ENCODE results near the gene CGNL1. TPM values are rescaled to one million over a fixed set of nuclear protein-coding genes. Genes with fewer than 3 reads are reported as not detected.

Gene CGNL1
- total and polyA plus RNA-seq, 8 donors: 26.5 to 68.1 (median 34.5) TPM

- Histone ChIP-seq H3K27ac (no peak overlapping the region), H3K4me3 (no peak overlapping the region), H3K4me1 (peaks cover 2 to 7% of the 10 kb centered on the region in 2 donors), H3K36me3 (no peaks in the 10 kb centered on the region), H3K27me3 (no peaks in the 10 kb centered on the region), H3K9me3 (no peaks in the 10 kb centered on the region)
- TF ChIP-seq, protein P1, sequence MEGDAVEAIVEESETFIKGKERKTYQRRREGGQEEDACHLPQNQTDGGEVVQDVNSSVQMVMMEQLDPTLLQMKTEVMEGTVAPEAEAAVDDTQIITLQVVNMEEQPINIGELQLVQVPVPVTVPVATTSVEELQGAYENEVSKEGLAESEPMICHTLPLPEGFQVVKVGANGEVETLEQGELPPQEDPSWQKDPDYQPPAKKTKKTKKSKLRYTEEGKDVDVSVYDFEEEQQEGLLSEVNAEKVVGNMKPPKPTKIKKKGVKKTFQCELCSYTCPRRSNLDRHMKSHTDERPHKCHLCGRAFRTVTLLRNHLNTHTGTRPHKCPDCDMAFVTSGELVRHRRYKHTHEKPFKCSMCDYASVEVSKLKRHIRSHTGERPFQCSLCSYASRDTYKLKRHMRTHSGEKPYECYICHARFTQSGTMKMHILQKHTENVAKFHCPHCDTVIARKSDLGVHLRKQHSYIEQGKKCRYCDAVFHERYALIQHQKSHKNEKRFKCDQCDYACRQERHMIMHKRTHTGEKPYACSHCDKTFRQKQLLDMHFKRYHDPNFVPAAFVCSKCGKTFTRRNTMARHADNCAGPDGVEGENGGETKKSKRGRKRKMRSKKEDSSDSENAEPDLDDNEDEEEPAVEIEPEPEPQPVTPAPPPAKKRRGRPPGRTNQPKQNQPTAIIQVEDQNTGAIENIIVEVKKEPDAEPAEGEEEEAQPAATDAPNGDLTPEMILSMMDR (IDR thresholded peaks at IDR 0.05): peak; percentile 80 to 83
- peak; percentile 86 for ATAC-seq
- peak in 2 of 4 donors; percentile 38 to 60 for DNase-seq
- intact Hi-C loops (cut with DNase I): no loop called here
These were observed 183.6 kb downstream of the CGNL1 start for GRCh38 chr15:57559875-57560274.

GRCh38 chr15:57561041-57561711, 184.9 kb downstream of the CGNL1 start:
- no peak overlapping the region for H3K4me3 ChIP-seq
- intact Hi-C loops (cut with DNase I): no loop called here
- TF ChIP-seq, protein P1 (IDR thresholded peaks at IDR 0.05): peak; percentile 85 to 89
- H3K27ac ChIP-seq: peak overlapping the region in 1 of 2 donors; percentile 67
- no peaks in the 10 kb centered on the region for H3K36me3 ChIP-seq
- peak; percentile 98 for ATAC-seq
- peak in 3 of 4 donors; percentile 58 to 82 (median 73) for DNase-seq
- H3K9me3 ChIP-seq: no peaks in the 10 kb centered on the region
- H3K27me3 ChIP-seq: peaks cover 0 to 8% of the 10 kb centered on the region in 2 donors
- peaks cover 2 to 11% of the 10 kb centered on the region in 2 donors for H3K4me1 ChIP-seq

- H3K27me3 ChIP-seq: peaks cover 0 to 8% of the 10 kb centered on the region in 2 donors
- TF ChIP-seq, protein P1 (IDR thresholded peaks at IDR 0.05): no peak
- intact Hi-C loops (cut with DNase I): no loop called here
- peak overlapping the region in 1 of 2 donors; percentile 45 for H3K27ac ChIP-seq
- no peaks in the 10 kb centered on the region for H3K9me3 ChIP-seq
- DNase-seq: no peak
- H3K36me3 ChIP-seq: no peaks in the 10 kb centered on the region
- no peak for ATAC-seq
- H3K4me3 ChIP-seq: no peak overlapping the region
- H3K4me1 ChIP-seq: peaks cover 2 to 11% of the 10 kb centered on the region in 2 donors
These were observed 186.0 kb downstream of the CGNL1 start for GRCh38 chr15:57562196-57562769.

GRCh38 chr15:57563416-57563815, 187.1 kb downstream of the CGNL1 start:
- H3K4me3 ChIP-seq: no peak overlapping the region
- DNase-seq: no peak
- intact Hi-C loops (cut with DNase I): no loop called here
- ATAC-seq: no peak
- H3K9me3 ChIP-seq: no peaks in the 10 kb centered on the region
- H3K36me3 ChIP-seq: no peaks in the 10 kb centered on the region
- no peak overlapping the region for H3K27ac ChIP-seq
- peaks cover 0 to 8% of the 10 kb centered on the region in 2 donors for H3K27me3 ChIP-seq
- peaks cover 2 to 11% of the 10 kb centered on the region in 2 donors for H3K4me1 ChIP-seq
- TF ChIP-seq, protein P1 (IDR thresholded peaks at IDR 0.05): no peak

GRCh38 chr15:57565311-57565710, 189.0 kb downstream of the CGNL1 start:
- no peak overlapping the region for H3K4me3 ChIP-seq
- H3K36me3 ChIP-seq: no peaks in the 10 kb centered on the region
- peaks cover 0 to 8% of the 10 kb centered on the region in 2 donors for H3K27me3 ChIP-seq
- DNase-seq: peak in 1 of 4 donors; percentile 58
- H3K9me3 ChIP-seq: no peaks in the 10 kb centered on the region
- H3K4me1 ChIP-seq: peaks cover 2 to 11% of the 10 kb centered on the region in 2 donors
- intact Hi-C loops (cut with DNase I): no loop called here
- H3K27ac ChIP-seq: no peak overlapping the region
- TF ChIP-seq, protein P1 (IDR thresholded peaks at IDR 0.05): no peak
- ATAC-seq: no peak

Data from left lung (tissue), 10 donors.